ENCODE data around the gene ENTPD2. TPM values are rescaled to one million over a fixed set of nuclear protein-coding genes. Genes with fewer than 3 reads are reported as not detected.

Gene ENTPD2
- total RNA-seq, 4 donors from 2014 or later = 3.6 to 17.1 (median 14.1) TPM

- WGBS, 2 donors (ENCODE audit: low coverage in 1 of 2) = 100% methylated on average over 1 of the region's 2 CpGs; no CpG with 5 or more reads in 1 of the 2 donors
- peak; percentile 7 for DNase-seq
- H3K4me3 ChIP-seq = peak overlapping the region in 1 of 4 donors; percentile 57
- in situ Hi-C loops (cut with MboI; ENCODE audit: low pct_ligation_motif_present in 1 of 4, low pct_unique_long_range_greater_than_20kb in 1 of 4, low sequenced_read_pairs in 3 of 4) (no loop called here), intact Hi-C loops (cut with DNase I; ENCODE audit: low total_unique reads) (no loop called here)
- peaks cover 4 to 26% (median 23%) of the 10 kb centered on the region in 4 donors for H3K4me1 ChIP-seq
- no peaks in the 10 kb centered on the region for H3K9me3 ChIP-seq
- TF ChIP-seq EP300 (IDR thresholded peaks at IDR 0.05; ENCODE audit: low read depth) = no peak
- peaks cover 15% of the 10 kb centered on the region for H3K27me3 ChIP-seq
- peak overlapping the region; percentile 69 to 84 (median 77) for H3K27ac ChIP-seq
- H3K36me3 ChIP-seq = no peaks in the 10 kb centered on the region
These were observed 17.4 kb upstream of the ENTPD2 start for GRCh38 chr9:137071282-137071681.

GRCh38 chr9:137070906-137071275 is 17.0 kb upstream of the ENTPD2 start:
- H3K27ac ChIP-seq = peak overlapping the region; percentile 69 to 84 (median 77)
- H3K36me3 ChIP-seq = no peaks in the 10 kb centered on the region
- intact Hi-C loops (cut with DNase I; ENCODE audit: low total_unique reads) = no loop called here
- peak overlapping the region in 3 of 4 donors; percentile 42 to 57 (median 49) for H3K4me3 ChIP-seq
- in situ Hi-C loops (cut with MboI; ENCODE audit: low pct_ligation_motif_present in 1 of 4, low pct_unique_long_range_greater_than_20kb in 1 of 4, low sequenced_read_pairs in 3 of 4) = no loop called here
- WGBS, 2 donors (ENCODE audit: low coverage in 1 of 2) = 19% methylated on average over 6 of the region's 6 CpGs; no CpG with 5 or more reads in 1 of the 2 donors
- no peak for DNase-seq
- no peaks in the 10 kb centered on the region for H3K9me3 ChIP-seq
- H3K27me3 ChIP-seq = peaks cover 14% of the 10 kb centered on the region
- peaks cover 4 to 26% (median 23%) of the 10 kb centered on the region in 4 donors for H3K4me1 ChIP-seq
- no peak for TF ChIP-seq POLR2A (IDR thresholded peaks at IDR 0.05)
- TF ChIP-seq CTCF (IDR thresholded peaks at IDR 0.05) = peak in 2 of 5 experiments; percentile 29 to 36

GRCh38 chr9:137070201-137070905 is 16.5 kb upstream of the ENTPD2 start, which contains the start of gene SAPCD2:
SAPCD2 (minus strand) TSS chr9:137070557; CDS start chr9:137070460, 97 bp downstream.
- peak within 1 kb of the TSS in 3 of 4 donors; percentile 42 to 57 (median 49) for H3K4me3 ChIP-seq
- 1% methylated on average over 64 of the region's 74 CpGs; no CpG with 5 or more reads in 1 of the 2 donors for WGBS, 2 donors (ENCODE audit: low coverage in 1 of 2)
- H3K9me3 ChIP-seq = no peaks in the 10 kb centered on the region
- peaks cover 4 to 26% (median 23%) of the 10 kb centered on the region in 4 donors for H3K4me1 ChIP-seq
- peak within 1 kb of the TSS; percentile 69 to 84 (median 77) for H3K27ac ChIP-seq
- in situ Hi-C loops (cut with MboI; ENCODE audit: low pct_ligation_motif_present in 1 of 4, low pct_unique_long_range_greater_than_20kb in 1 of 4, low sequenced_read_pairs in 3 of 4) = no loop called here
- peak; percentile 90 for DNase-seq
- TF ChIP-seq POLR2AphosphoS5 (IDR thresholded peaks at IDR 0.05) (peak in 1 of 3 donors; percentile 22), POLR2A (IDR thresholded peaks at IDR 0.05) (no peak)
- H3K27me3 ChIP-seq = peaks cover 14% of the 10 kb centered on the region
- intact Hi-C loops (cut with DNase I; ENCODE audit: low total_unique reads) = no loop called here
- no peaks in the 10 kb centered on the region for H3K36me3 ChIP-seq

GRCh38 chr9:137069508-137070091 is 15.7 kb upstream of the ENTPD2 start:
- Histone ChIP-seq H3K4me3 (peak overlapping the region in 3 of 4 donors; percentile 42 to 57 (median 49)), H3K4me1 (peaks cover 4 to 26% (median 23%) of the 10 kb centered on the region in 4 donors), H3K9me3 (no peaks in the 10 kb centered on the region), H3K27me3 (peaks cover 14% of the 10 kb centered on the region), H3K27ac (peak overlapping the region in 2 of 4 donors; percentile 83 to 84), H3K36me3 (no peaks in the 10 kb centered on the region)
- no peak for TF ChIP-seq CTCF (IDR thresholded peaks at IDR 0.05)
- TF ChIP-seq POLR2A (IDR thresholded peaks at IDR 0.05) = no peak
- no peak for TF ChIP-seq EP300 (IDR thresholded peaks at IDR 0.05; ENCODE audit: low read depth)
- no peak for TF ChIP-seq POLR2AphosphoS5 (IDR thresholded peaks at IDR 0.05)
- peak; percentile 14 for DNase-seq
- in situ Hi-C loops (cut with MboI; ENCODE audit: low pct_ligation_motif_present in 1 of 4, low pct_unique_long_range_greater_than_20kb in 1 of 4, low sequenced_read_pairs in 3 of 4) = no loop called here
- WGBS, 2 donors (ENCODE audit: low coverage in 1 of 2) = 2% methylated on average over 44 of the region's 52 CpGs; no CpG with 5 or more reads in 1 of the 2 donors
- intact Hi-C loops (cut with DNase I; ENCODE audit: low total_unique reads) = loop anchor here (2.0 kb wide), 1 partner anchor 23 kb away; the partner anchor contains the start of gene NPDC1

Data from transverse colon (tissue), 4 donors.